HEK293T (cell line): ENCODE data around the gene KRTAP2-4.
"Not testable (repeated sequence)": the region's sequence is repeated elsewhere in the genome, so short reads cannot be mapped to it uniquely, and the experiment has no call there.

Source experiments
- CTCF ChIA-PET: fragments of 350-600 bp; formaldehyde crosslinking; extraction: SDS; loops from one replicate; lab custom pipeline; 2021; ENCODE audit warnings: antibody characterized with exemption, inconsistent platforms; lab: Yijun Ruan, JAX
- POLR2A ChIA-PET: fragments of 350-600 bp; formaldehyde crosslinking; extraction: SDS; loops from one replicate; lab custom pipeline; 2020; ENCODE audit warnings: antibody characterized with exemption, inconsistent platforms; lab: Yijun Ruan, JAX
- DNase-seq: peaks from one replicate; pipeline ENCODE4 v3.0.0; 2012; ENCODE audit warnings: mixed read lengths; ENCODE audit errors: extremely low spot score
- ARNT ChIP-seq: fragments of 450-650 bp; IDR thresholded peaks from 2 replicates; pipeline ENCODE4 v1.6.1; 2017; ENCODE audit warnings: mild to moderate bottlenecking
- BHLHE40 ChIP-seq: fragments of 450-650 bp; IDR thresholded peaks from 2 replicates; pipeline ENCODE4 v1.6.1; 2016; ENCODE audit warnings: mild to moderate bottlenecking, moderate library complexity, borderline replicate concordance
- CTBP1 ChIP-seq: fragments of 450-650 bp; IDR thresholded peaks from 2 replicates; pipeline ENCODE4 v1.6.1; 2016; ENCODE audit warnings: borderline replicate concordance
- ELF4 ChIP-seq: fragments of 450-650 bp; IDR thresholded peaks from 2 replicates; pipeline ENCODE4 v1.6.1; 2017; ENCODE audit warnings: antibody characterized with exemption
- FOXA1 ChIP-seq: fragments of 450-650 bp; IDR thresholded peaks from 2 replicates; pipeline ENCODE4 v1.6.1; 2016; ENCODE audit warnings: mild to moderate bottlenecking
- FOXK2 ChIP-seq: fragments of 450-650 bp; IDR thresholded peaks from 2 replicates; pipeline ENCODE4 v1.6.1; 2016; ENCODE audit warnings: mild to moderate bottlenecking
- FOXM1 ChIP-seq: fragments of 450-650 bp; IDR thresholded peaks from 2 replicates; pipeline ENCODE4 v1.6.1; 2017; ENCODE audit warnings: mild to moderate bottlenecking, borderline replicate concordance
- HDGF ChIP-seq: fragments of 450-650 bp; IDR thresholded peaks from 2 replicates; pipeline ENCODE4 v1.6.1; 2017; ENCODE audit warnings: antibody characterized with exemption, borderline replicate concordance
- L3MBTL2 ChIP-seq: fragments of 450-650 bp; conservative IDR thresholded peaks from 2 replicates; pipeline ENCODE4 v1.6.1; 2016; ENCODE audit warnings: mild to moderate bottlenecking
- LEF1 ChIP-seq: fragments of 450-650 bp; IDR thresholded peaks from 2 replicates; pipeline ENCODE4 v1.6.1; 2017; ENCODE audit warnings: mild to moderate bottlenecking, borderline replicate concordance
- NFRKB ChIP-seq: fragments of 450-650 bp; IDR thresholded peaks from 2 replicates; pipeline ENCODE4 v1.6.1; 2016; ENCODE audit warnings: mild to moderate bottlenecking, moderate library complexity
- PKNOX1 ChIP-seq: fragments of 450-650 bp; IDR thresholded peaks from 2 replicates; pipeline ENCODE4 v1.6.1; 2016
- SP1 ChIP-seq: fragments of 450-650 bp; IDR thresholded peaks from 2 replicates; pipeline ENCODE4 v1.6.1; 2017
- SUZ12 ChIP-seq: fragments of 450-650 bp; IDR thresholded peaks from 2 replicates; pipeline ENCODE4 v1.6.1; 2016; ENCODE audit warnings: mild to moderate bottlenecking
- TARDBP ChIP-seq: fragments of 450-650 bp; IDR thresholded peaks from 2 replicates; pipeline ENCODE4 v1.6.1; 2016
- ZNF384 ChIP-seq: fragments of 450-650 bp; IDR thresholded peaks from 2 replicates; pipeline ENCODE4 v1.6.1; 2016

Gene KRTAP2-4

DNA sequence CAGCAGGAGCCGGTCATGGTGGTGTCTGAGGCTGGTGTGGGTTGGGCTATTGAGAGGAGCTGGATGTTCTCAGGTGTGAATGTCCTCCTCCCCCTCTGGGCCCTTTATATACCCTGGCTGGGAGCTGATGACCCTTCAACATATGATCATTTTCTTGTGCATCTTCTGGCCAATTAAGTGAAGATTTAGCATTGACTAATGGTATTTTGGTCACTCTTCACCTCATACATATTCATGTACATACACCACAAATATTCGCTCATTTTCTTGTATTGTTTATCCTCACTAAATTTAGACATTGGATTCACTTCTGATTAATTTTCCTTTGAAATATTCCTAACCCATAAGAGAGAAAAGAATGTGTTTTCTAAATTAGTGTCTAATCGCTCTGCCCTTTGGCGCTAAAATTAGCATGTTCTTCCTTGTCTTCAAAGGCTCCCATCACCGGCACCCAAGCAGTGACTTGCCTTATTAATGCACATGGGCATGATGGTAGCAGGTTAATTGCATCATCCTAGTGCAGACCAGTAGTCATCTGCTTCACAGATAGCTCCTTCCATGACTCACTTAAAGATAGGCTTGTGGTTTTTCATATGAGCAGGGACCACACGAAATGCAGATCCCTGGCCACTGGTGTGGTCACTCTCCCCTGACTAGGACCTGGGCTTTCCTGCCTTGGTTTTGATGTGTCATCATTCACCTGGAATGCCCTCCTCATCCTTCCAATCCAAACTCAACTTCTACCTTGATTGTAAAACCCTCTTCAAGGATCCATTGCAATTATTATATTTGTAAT is at the start of gene KRTAP2-4:
KRTAP2-4 (minus strand) TSS at position 51 of the 796 bp plus-strand sequence; CDS start at position 17, 34 bp downstream.
- DNase-seq = no peak
- no peak for TF ChIP-seq FOXM1
- TF ChIP-seq NFRKB = no peak
- no peak for TF ChIP-seq ELF4
- no peak for TF ChIP-seq ZNF384
- TF ChIP-seq HDGF = no peak
- TF ChIP-seq FOXK2 = no peak
- no peak for TF ChIP-seq SP1
- no peak for TF ChIP-seq L3MBTL2
- no peak for TF ChIP-seq ARNT
- no peak for TF ChIP-seq BHLHE40
- no peak for TF ChIP-seq LEF1
- no peak for TF ChIP-seq PKNOX1
- TF ChIP-seq CTBP1 = no peak
- TF ChIP-seq SUZ12 = no peak
- TF ChIP-seq TARDBP = no peak
- TF ChIP-seq FOXA1 = no peak
- ChIA-PET POLR2A (no interaction called here), CTCF (no interaction called here)

DNA sequence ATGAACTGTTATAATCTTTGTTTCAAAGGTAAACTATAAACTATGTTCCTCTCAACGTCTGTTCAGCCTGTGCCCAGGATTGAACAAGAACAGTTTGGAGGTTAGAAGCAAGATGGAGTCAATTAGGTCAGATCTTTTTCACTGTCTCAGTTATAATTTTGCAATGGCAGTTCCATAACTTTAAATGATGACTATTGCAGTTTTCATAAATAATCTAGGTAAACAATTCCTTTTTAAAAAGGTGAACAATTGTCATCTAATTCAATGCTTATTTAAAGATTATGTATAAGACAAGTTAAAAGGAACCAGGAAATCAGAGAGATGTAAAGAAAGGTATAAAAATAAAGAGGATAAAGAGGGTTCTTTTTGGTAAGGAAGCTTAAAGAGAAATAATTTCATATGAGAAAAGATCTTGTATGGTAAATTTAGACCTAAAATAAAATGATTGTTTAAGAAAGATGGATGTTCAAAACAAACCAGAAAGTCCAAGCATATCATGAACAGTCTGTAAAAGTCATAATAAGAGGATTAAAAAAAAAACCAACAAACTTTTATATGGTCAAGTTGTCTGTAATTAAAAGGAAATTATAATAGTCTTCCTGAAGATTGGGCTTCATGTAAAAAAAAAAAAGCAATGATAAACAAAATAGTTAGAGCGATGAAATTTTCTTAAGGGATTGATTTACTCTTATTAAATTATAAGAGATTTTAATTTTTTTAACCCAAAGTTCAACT is 45.6 kb upstream of the KRTAP2-4 start:
- ChIA-PET CTCF (no interaction called here), POLR2A (no interaction called here)
- no peak for DNase-seq
- TF ChIP-seq BHLHE40 (no peak), ELF4 (no peak), ARNT (no peak), FOXA1 (no peak), FOXK2 (no peak), PKNOX1 (no peak), L3MBTL2 (no peak)

GRCh38 chr17:41108728-41109386 is 43.2 kb upstream of the KRTAP2-4 start:
- CTCF ChIA-PET, POLR2A ChIA-PET, DNase-seq: not testable (repeated sequence)

DNA sequence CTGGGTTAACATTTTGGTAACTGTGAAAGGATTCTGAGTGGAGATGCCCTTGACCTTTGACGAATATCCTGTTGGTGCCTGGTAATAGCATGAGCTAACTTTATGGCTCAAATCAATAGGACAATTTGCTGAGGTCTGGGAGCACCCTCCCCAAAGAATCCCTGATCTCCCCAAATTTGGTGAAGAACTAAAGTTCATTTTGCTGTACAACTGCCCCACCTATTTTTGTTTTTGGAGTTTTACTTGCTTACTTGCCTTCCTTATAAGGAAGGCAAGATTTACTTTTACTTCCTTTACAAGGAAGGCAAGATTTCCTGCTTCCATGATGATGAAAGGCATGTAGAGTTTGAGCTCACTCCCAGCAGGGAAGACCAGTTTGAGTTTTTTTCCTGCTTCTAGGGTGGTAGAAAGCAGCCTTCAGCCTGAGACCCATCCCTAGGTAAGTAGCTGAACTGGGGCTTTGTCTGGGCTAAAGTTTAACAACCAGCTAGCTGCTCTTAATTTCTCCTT is 42.3 kb upstream of the KRTAP2-4 start:
- CTCF ChIA-PET = no interaction called here
- no peak for DNase-seq
- POLR2A ChIA-PET = no interaction called here
- TF ChIP-seq ELF4 (no peak), NFRKB (no peak), L3MBTL2 (no peak), CTBP1 (no peak), FOXA1 (no peak), HDGF (no peak), TARDBP (no peak), FOXM1 (no peak), ZNF384 (no peak), BHLHE40 (no peak), PKNOX1 (no peak), LEF1 (no peak), SUZ12 (no peak), ARNT (no peak), SP1 (no peak), FOXK2 (no peak)

GRCh38 chr17:41105347-41105746 is 39.7 kb upstream of the KRTAP2-4 start, which contains the start of gene KRTAP4-9:
Gene KRTAP4-9, plus strand, starts transcription at chr17:41105389. Its CDS starts 0 bp downstream, at chr17:41105389.
- CTCF ChIA-PET, POLR2A ChIA-PET, DNase-seq: not testable (repeated sequence)

DNA sequence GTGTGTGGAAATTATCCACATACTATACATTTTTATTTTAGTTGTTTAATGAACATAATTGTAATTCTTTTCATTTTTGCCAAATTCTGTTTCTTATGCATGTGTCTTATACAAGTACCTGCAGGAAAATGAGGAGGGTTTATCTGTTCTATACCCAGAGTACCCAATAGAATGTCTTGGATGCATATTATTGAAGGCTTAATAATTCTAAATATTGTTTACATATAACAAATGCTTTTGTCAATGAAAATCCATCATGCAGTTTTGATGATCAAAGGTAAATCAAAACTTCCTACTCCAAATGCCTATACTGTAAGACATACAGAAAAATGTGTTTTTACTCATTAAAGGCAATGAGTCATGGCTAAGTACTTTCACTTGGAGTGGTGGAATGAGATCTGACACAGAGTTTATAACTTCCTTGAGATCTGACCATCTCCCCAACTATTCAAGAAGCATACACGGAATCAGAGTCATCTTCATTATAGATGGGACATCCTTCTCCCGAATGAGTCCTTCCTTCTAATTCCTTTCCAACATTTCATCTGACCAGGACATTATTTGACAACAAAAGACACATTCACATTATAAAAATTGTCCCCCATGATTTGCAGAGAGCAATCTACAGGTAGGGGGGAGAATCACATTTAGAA is 38.8 kb upstream of the KRTAP2-4 start:
- POLR2A ChIA-PET, DNase-seq: not testable (repeated sequence)
- CTCF ChIA-PET = interaction anchor here (0.6 kb wide), 1 partner anchor 219 kb away, joined by 3 read pairs; the partner anchor contains the start of gene KRT20
